ENCODE data around the gene SERPINB8.

GRCh38 chr18:63928331-63928730 lies 41.5 kb upstream of the SERPINB8 start:
- TF ChIP-seq GATA2 (IDR thresholded peaks at IDR 0.05; ENCODE audit: low read depth, low read length), result no peak
- no peak for TF ChIP-seq GATA3 (IDR thresholded peaks at IDR 0.05; ENCODE audit: low read depth, low read length)

All from SH-SY5Y (cell line).